ENCODE results near the gene SLC35A4.
A peak's percentile ranks its signal among the peaks of the same experiment; 100 is the strongest.

Gene SLC35A4, protein sequence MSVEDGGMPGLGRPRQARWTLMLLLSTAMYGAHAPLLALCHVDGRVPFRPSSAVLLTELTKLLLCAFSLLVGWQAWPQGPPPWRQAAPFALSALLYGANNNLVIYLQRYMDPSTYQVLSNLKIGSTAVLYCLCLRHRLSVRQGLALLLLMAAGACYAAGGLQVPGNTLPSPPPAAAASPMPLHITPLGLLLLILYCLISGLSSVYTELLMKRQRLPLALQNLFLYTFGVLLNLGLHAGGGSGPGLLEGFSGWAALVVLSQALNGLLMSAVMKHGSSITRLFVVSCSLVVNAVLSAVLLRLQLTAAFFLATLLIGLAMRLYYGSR

DNA sequence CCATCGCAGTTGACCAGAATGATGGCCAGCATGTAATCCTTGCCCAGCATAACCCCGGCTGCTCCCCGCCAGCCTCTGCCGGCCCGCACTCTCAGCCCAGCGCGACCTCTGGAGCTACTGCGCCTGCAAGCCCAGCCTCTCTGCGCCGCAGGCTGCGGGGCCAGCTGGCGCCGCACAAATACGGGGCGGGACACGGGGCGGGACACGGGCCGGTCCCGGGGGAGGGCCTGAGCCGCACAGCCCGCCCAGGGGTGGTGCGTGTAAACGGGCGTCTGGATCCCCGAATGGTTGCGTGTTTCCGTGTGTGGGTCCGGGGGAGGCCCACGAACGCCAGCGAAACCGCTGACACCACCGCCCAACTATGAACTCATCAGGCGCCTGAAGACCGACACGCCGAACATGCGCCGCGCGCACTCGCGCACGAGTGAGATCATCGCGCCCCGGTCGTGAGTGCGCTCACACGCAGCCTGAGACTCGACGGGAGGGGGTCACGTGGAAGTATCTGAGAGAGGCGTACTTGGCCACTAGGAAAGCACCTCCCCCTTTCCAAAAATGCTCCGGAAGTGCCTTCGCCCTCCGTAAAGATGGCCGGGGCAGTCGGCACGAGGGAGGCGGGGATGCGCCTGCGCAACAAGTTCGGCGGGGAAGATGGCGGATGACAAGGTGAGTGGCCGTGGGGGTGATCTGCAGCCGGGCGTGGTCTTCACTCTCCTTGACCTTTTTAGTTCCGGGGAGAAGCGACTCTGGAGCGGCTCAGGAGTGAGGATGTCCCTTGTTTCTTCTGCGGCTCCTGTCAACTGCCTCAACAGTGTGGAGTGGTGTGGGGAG lies at the start of gene SLC35A4, which contains the start of gene APBB3:
SLC35A4 (plus strand) TSS at position 633 of the 828 bp plus-strand sequence. CDS start 2,342 bp downstream, outside the sequence.
APBB3 (minus strand) TSS at position 403 of the 828 bp plus-strand sequence; CDS start at position 50, 353 bp downstream.
- peak; percentile 99 for DNase-seq (ENCODE audit: low read depth)

DNA sequence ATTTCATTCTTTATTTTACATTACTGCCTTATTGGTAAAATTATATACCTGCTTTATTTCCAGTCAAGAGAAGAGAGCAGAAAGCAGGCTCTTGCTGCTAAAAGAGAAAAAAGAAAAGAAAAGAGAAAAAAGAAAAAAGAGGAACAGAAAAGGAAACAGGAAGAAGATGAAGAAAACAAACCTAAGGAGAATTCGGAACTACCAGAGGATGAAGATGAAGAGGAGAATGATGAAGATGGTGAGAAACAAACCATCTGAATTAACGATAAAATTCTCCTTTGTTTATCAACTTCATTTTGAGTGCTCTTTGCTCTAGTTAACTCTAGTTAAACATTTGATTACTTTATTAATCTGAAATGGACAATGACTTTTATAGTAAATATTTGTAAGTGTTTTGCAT lies 40.6 kb upstream of the SLC35A4 start:
- DNase-seq (ENCODE audit: low read depth) = no peak

DNA sequence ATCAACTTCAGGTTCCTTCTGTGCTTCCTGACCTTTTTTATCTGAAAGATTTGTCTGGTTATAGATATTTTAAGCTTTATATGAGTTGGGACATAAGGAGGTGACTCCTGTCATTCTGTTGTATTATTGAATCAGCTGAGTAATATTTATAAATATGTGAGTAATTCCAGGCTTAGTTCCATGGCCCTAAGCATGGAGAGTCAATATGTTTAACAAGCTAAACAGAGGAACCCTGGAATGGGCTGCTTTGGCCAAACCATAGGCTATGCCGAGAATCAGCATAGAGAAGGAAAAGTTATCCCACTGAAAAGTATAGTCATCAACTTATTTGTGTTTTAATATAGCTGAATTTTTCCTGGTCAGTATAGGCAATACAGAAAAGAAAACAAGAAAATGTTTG lies 24.4 kb upstream of the SLC35A4 start:
- no peak for DNase-seq (ENCODE audit: low read depth)

DNA sequence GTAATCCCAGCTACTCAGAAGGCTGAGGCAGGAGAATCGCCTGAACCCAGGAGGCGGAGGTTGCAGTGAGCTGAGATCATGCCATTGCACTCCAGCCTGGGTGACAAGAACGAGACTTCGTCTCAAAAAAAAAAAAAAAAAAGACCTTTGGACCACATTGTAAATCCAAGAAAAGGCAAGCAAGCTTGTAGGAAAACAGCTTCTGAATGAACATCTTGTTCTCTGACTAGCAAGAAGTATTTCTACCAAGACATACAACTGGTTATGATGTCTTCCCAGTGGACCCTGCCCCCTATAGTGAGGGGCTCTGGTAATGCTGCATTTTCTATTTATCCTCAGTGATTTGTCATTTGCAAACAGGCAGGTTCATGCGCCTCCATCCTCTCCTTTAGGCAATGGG lies 21.7 kb upstream of the SLC35A4 start:
- no peak for DNase-seq (ENCODE audit: low read depth)

DNA sequence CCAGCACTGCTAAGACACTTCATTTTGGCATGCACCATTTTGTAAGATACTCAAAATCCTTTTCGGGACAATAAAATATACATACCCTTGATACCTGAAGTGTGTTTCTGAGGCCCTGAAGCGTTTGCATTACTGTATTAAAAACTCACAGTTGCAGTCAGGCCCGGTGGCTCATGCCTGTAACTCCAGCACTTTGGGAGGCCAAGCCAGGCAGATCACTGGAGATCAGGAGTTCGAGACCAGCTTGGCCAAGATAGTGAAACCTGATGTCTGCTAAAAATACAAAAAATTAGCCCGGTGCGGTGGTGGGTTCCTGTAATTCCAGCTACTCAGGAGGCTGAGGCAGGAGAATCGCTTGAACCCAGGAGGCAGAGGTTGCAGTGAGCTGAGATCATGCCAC lies 19.6 kb upstream of the SLC35A4 start:
- no peak for DNase-seq (ENCODE audit: low read depth)

DNA sequence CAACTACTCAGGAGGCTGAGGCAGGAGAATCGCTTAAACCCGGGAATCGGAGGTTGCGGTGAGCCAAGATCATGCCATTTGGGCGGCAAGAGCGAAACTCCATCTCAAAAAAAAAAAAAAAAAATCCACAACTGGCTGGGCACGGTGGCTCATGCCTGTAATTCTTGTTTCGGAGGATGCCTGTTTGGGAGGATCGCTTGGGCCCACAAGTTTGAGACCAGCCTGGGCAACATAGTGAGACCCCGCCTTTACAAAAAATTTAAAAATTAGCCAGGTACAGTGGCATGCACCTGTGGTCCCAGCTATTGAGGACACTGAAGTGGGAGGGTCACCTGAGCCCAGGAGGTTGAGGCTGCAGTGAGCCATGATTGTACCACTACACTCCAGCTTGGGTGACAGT lies 19.0 kb upstream of the SLC35A4 start:
- no peak for DNase-seq (ENCODE audit: low read depth)

DNA sequence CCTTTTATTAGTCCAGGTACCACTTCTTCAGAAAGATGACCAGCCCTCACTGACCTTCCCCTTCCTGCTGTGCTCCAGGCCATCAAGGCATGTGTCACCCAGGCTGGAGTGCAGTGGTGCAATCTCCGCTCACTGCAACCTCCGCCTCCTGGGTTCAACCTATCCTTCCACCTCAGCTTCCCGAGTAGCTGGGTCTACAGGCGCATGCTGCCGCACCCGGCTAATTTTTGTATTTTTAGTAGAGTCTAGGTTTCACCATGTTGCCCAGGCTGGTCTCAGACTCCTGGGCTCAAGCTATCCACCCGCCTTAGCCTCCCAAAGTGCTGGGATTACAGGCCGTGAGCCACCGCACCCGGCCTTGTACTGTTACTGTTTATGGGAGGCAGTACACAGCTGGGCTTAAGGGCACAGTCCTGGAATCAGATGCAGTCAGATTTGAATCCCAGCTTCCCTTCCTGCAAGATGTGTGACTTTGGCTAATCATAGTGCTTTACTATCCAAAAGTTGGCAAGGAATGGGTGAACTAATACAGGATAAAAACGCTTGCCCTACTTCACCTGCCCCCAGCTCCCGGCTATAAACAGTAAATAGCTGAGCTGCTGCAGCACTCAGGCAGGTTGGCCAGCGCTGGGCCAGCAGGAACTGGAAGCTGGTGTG lies 17.6 kb upstream of the SLC35A4 start:
- DNase-seq (ENCODE audit: low read depth) = peak; percentile 53

DNA sequence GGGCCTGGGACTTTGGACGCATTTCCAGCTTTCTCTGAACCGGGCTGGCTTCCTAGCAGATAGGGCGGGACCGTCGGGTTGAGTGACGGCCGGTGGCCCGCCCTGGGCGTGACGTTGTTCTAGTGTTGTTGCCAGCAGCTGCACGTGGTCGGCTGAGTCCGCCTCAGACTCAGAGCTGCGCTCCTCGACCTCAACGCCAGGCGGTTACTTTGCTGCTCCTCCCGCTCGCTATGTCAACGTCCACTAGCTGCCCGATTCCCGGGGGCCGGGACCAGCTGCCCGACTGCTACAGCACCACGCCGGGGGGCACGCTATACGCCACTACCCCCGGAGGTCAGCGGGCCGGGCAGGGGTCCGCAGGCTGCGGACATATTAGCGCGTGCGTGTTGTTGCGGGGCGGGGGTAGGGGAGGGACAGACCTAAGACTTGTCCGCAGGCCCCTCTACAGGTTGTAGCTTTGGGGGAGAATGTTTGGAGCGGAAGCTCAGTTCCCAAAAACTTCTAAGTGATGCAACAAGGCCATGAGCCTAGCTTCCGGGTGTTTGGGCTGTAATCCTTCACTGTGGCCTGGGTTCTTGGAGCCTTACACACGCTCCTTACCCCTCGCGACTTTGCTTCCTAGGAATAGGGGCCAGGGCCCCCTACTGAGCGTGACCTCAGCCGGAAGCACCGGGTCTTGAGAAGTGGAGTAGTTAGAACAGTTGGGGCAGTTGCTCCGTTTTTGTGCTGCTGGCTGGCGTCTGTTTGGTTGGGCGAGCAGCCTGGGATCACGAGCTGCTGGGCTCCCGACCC lies 16.9 kb upstream of the SLC35A4 start, which contains the start of gene EIF4EBP3:
EIF4EBP3 (plus strand) TSS at position 155 of the 792 bp plus-strand sequence; CDS start at position 231, 76 bp downstream.
- peak; percentile 94 for DNase-seq (ENCODE audit: low read depth)

DNA sequence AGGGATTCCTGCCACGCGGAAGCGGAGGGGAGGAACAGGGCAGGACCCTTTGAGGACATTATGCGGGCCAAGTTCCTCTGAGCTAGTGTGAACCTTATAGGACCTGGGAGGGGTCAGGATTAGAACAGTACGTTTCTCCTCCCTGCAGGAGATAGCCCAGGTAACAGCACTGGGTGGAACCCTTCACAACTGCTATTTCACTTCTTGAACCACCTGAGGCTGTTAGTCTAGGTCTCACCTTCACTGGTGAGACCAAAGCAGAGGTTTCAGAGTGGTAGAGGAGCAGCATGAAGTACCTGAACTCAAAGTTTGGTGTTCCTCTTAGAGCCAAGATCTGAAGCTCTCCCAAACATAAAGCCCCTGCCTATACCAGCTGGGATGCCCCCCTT lies 16.3 kb upstream of the SLC35A4 start:
- DNase-seq (ENCODE audit: low read depth) = no peak

DNA sequence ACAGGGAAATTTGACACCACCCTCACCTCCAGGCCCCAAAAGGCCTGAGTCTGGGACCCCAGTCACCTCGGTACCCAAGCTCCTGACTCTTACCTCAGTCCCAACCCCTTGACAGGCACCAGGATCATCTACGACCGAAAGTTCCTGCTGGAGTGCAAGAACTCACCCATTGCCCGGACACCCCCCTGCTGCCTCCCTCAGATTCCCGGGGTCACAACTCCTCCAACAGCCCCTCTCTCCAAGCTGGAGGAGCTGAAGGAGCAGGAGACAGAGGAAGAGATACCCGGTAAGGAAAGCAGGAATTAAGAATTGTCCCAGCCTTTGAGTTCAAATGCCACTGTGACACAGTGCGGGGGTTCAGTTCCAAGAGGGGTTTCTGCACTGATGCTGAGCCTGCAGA lies 15.8 kb upstream of the SLC35A4 start:
- DNase-seq (ENCODE audit: low read depth) = no peak

DNA sequence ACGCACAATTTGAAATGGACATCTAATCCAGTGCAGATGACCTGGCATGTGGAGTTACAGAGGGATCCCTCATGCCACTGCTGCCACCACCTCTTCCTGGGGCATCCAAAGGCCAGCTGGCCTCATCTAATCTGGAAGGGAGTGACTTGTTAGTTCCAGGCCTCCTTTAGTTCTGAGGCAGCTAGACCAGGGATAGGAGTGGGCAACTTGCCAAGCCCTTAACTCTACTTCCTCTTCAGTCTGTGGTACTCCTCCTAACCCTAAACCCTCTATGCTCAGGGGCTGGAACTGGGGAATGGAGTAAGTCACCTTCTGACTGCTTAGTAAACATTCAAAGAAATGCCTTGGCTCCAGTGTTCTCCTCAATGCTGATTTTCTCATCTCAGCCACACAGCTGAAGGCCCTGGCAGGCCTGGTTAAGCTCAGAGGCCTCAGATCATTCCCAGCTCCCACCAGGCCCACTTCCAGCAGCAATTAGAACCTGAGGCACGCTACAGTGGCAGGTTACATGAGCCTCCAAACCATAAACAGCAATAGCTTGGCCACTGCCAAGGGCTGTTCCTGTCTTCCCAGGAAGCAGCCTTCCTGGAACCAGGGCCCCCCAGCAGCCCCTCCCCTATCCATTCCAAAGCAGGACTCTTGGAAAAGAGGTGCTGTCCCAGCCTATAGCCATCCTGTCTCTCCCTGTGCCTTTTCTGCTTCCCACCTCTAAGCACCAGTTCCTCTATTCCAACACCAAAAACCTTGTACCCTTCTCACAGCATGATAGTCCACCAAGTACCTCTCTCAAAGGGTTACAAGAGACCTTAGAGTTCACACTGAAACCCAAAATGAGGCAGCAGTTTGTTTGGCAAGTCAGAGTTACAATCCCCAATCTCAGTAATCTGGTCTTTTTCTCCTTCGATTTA lies 15.1 kb upstream of the SLC35A4 start:
- peak; percentile 30 for DNase-seq (ENCODE audit: low read depth)

DNA sequence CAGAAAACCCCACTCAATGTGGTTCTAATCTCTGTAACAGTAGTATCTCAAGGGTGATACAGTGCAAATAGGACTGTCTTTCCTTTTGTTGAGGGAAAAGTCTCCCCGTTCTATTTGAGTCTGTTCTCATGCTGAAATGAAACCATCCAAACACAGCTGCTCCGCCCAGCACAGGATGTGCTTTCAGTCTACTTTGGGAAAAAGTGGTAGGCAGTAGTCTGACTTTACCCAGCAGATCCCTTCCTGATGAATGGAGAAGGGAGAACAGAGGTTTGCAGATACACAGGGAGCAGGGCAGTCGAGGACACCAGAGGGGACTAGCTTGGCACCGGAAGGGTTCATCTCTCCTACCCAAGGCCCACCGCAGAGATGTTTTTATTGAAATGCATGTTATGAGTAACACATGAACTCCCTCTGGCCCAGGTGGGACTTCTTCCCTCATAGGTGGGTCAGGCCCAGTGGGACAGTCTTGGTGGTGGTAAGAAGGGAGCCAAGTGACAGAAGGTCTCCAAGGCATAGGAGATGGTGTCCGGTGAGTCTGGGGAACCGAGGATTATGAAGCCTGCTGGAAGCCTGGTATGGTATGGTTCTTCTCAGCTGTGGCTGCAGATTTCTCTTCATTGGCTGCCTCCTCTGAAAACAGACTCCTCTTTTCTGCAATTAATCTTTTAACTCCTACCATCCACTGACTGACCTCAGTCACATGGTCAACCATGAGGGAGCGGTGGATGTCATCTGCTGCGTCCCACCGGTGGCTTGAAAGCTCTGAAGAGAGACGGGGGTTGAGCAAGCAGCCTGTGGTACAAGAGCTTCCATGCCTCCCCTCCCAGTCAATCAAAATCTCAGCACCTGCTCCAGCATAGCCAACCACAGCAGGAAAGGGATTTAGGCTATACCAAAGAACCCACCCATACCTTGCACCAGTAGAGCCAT lies 14.2 kb upstream of the SLC35A4 start:
- no peak for DNase-seq (ENCODE audit: low read depth)

DNA sequence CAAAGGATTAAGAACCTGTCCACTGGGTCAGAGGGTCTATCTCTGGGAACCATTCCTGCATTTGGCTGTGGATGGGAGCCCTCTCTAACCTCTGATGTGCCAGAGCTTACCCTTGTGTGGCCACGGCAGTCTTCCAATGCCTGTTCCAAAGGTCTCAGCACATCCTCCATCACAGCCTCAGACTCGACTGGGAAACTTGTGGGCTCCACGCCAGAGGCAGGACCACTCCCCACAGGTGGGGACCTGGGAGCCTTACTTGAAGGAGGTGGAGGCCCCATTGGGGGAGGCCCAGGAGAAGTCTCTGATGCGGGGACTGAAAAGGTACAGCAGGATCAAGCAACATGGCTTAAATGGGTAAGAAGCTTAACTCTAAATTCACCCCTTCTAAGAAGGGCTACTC lies 12.8 kb upstream of the SLC35A4 start:
- DNase-seq (ENCODE audit: low read depth) = no peak

DNA sequence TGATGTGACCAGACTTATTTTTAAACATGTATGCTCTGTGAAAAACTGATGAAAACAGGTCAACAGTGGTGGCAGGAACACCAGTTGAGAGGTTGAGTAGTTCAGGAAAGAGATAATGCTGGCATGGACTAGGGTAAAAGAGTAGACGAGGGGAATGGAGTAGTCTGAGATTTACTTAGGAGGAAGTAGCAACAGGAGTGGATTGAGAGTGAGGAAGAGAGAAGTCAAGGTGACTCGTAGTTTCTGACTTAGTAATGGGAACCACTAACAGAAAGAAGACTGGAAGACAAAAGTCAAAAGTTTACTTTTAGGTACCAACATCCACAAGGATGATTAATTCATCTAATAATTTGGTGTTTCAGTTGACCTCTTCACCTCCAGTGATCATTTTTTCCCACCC lies 11.0 kb upstream of the SLC35A4 start:
- peak; percentile 59 for DNase-seq (ENCODE audit: low read depth)

DNA sequence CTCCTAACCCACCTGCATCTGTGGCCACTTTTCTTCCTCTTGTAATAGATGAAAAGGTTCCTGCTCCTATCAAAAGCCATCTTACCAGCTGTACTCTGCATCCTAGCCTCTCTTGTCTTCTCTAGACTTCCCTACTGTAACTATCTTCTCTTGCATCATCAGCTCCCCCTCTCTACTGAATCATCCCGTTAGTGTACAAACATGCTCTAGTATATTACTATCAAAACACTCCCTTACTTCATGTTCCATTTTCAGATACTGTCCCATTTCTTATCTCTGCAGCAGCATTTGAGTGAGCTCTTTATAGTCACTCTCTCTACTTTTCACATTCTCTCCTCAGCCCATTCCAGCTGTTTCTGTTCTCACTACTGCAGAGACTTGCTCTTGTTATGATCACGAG lies 10.2 kb upstream of the SLC35A4 start:
- peak; percentile 67 for DNase-seq (ENCODE audit: low read depth)

DNA sequence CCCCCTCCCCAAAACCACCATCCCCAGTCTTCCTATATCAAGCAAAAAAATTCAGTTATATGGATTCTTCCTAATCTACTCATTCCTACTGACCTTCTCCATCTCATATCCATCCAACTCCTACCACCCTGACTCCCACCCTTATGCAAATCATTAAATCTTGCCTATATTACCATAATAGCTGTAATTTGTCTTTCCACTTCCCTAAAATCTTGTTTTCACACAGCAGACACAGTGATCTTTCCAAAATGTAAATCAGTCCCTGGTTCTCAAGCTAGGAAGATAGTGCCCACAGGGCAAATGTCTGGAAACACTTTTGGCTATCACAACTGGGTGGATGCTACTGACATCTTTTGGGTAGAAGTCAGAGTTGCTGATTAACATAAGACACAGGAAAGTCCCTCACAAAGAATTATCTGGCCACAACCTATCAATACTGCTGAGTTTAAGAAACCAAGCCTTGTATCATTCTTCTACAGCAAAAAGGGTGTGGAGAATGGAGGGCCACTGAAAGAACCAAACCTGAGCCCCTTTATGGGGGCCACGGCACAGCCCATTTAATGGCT lies 8.8 kb upstream of the SLC35A4 start:
- no peak for DNase-seq (ENCODE audit: low read depth)

DNA sequence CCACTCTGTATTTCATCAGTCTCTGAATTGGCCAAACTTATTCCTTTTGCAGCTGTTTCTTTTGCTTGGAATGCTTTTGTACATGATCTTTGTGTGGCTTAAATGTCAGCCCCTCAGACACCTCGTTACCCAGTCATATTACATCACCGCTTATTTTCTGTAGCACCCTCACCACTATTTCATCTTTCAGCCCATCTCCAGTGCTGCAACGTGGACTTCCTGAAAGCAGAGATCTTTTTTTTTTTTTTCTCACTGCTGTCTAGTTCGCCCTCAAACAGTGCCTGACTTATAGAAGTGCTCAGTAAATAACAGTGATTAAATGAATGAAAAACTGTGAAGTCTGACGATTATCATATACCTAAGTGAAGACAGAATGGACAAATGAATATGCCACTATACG lies 8.2 kb upstream of the SLC35A4 start:
- no peak for DNase-seq (ENCODE audit: low read depth)

DNA sequence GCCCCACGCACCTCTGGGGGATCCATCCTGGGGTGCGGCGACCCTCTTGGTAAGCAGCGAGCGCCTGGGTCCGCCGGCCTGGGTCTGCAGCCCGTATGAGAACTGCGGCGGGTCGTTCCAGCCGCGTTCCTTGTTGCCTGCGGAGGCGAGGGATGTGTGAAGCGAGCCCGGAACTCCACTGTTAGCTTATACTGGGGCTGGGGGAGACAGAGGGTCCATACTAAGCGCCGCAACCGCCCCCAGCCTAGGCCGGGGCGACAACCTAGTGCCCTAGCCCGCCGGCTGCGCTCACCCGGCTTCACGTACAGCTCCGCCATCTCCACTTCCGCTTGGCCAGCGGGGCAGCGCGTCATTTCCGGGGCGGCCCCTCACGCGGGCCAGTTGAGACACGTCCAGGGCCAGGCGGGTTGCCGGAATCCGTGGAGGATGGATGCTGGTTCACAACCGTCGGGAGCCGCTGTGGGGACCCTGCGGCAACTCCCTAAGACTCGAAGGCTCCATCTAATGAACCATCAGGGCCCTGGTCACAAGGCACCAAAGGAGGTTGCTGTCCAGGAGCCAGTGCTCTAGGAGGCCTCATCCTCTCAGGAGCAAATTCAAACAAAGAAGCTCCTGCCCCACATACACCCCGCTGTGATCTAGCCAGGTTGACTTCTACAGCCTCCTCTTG lies 7.4 kb upstream of the SLC35A4 start, which contains the start of gene SRA1:
SRA1 (minus strand) TSS at position 338 of the 670 bp plus-strand sequence; CDS start at position 317, 21 bp downstream.
- peak; percentile 92 for DNase-seq (ENCODE audit: low read depth)

All from ELR (cell line).